T-helper 2 cell treated with Interferon-gamma antibody and Interleukin-4, amounts not matched to agents 100 ng/mL and 5 ng/mL, for 36 hours (primary cell): ENCODE measurements around the gene VAMP7. TPM values are rescaled to one million over a fixed set of nuclear protein-coding genes. Genes with fewer than 3 reads are reported as not detected.
"Not testable (repeated sequence)": the region's sequence is repeated elsewhere in the genome, so short reads cannot be mapped to it uniquely, and the experiment has no call there.

Experiments
- intact Hi-C: fragments of 100-400 bp; cut with micrococcal nuclease; formaldehyde crosslinking; loops from one replicate; pipeline ENCODE4 v1.15.1; 2023
- total RNA-seq: library from RNA; stranded (reverse); gene quantifications from 2 replicates; pipeline ENCODE4 v1.2.3, GENCODE V29; 2022

The VAMP7 gene
- total RNA-seq, 1 donor from 2014 or later, result 33.9 TPM

DNA sequence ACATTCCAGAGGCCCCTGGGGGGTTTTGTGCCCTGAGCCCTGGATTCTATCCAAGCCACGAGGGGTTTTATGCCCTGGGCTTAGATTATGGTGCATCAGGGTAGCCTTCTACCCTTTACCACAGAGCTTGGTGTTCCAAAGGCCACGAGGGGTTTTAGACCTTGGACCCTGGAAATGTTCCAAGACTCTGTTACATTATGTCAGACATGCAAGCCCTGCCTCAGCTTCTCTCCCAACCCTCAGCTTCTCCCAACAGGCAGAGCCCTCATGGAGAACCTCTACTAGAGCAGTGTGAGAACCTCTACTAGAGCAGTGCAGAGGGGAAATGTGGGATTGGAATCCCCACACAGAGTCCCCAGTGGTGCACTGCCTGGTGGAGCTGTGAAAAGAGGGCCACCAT lies 105.8 kb downstream of the VAMP7 start:
- intact Hi-C loops, result not testable (repeated sequence)

DNA sequence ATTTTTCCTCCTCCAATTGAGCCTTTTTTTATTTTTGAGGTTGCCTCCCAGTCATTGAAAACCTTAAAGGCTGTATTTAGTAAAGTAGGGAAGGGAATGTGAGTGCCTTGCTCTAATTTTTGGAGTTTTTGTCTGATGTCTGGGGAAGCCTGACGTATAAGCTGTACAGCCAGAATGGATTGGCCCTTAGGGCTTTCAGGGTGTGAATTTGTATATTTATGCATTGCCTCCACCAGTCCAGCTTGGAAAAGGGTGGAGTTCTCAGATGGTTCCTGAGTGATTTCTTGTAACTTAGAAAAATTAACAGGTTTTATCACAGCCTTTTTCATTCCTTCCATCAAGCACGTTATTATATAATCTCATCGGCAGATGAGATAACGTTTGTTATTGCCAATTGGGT lies 107.7 kb downstream of the VAMP7 start:
- intact Hi-C loops, result no loop called here

Other genes with a start within 250 kb of the VAMP7 start
- gene IL9R, start 116.4 kb downstream of the VAMP7 start, total RNA-seq, result 219 and 225 TPM in 2 replicates